ENCODE data around the gene SDS.
"Not testable (repeated sequence)": the region's sequence is repeated elsewhere in the genome, so short reads cannot be mapped to it uniquely, and the experiment has no call there.

SDS gene

GRCh38 chr12:113361574-113362370 is 41.9 kb downstream of the SDS start:
- Histone ChIP-seq H2BK5ac (ENCODE audit: low read length) (no peak overlapping the region), H3K18ac (ENCODE audit: low read length) (no peak overlapping the region), H4K5ac (ENCODE audit: low read length) (no peak overlapping the region), H3K23ac (ENCODE audit: low read length) (no peak overlapping the region), H3K4me2 (ENCODE audit: low read length) (no peak overlapping the region), H3K79me2 (ENCODE audit: control insufficient read depth, insufficient read depth, low read length) (peaks cover 2% of the 10 kb centered on the region), H3K4ac (ENCODE audit: low read depth, low read length) (no peak overlapping the region), H3K27ac (ENCODE audit: low read depth, low read length) (no peak overlapping the region), H3K79me1 (ENCODE audit: low read length) (peaks cover 13% of the 10 kb centered on the region), H3K4me1 (ENCODE audit: control insufficient read depth, low read depth, low read length) (peaks cover 5% of the 10 kb centered on the region), H3K36me3 (ENCODE audit: control insufficient read depth, insufficient read depth, low read length) (no peaks in the 10 kb centered on the region), H3K9ac (ENCODE audit: low read length) (no peak overlapping the region), H4K8ac (ENCODE audit: low read depth, low read length) (no peak overlapping the region), H3K27me3 (ENCODE audit: insufficient read depth, low read length, poor library complexity) (no peaks in the 10 kb centered on the region), H3K4me3 (ENCODE audit: low read length) (no peak overlapping the region), H2BK120ac (ENCODE audit: low read depth, low read length) (no peak overlapping the region), H2AK5ac (ENCODE audit: low read length) (no peak overlapping the region), H3K56ac (ENCODE audit: low read length) (no peak overlapping the region), H2BK15ac (replicated peaks; ENCODE audit: low read depth) (no peak overlapping the region)
- DNase-seq = no peak
- WGBS (ENCODE audit: extremely low coverage, insufficient coverage, low lambda C conversion rate) = no CpG with 5 or more reads among the region's 12 CpGs

DNA sequence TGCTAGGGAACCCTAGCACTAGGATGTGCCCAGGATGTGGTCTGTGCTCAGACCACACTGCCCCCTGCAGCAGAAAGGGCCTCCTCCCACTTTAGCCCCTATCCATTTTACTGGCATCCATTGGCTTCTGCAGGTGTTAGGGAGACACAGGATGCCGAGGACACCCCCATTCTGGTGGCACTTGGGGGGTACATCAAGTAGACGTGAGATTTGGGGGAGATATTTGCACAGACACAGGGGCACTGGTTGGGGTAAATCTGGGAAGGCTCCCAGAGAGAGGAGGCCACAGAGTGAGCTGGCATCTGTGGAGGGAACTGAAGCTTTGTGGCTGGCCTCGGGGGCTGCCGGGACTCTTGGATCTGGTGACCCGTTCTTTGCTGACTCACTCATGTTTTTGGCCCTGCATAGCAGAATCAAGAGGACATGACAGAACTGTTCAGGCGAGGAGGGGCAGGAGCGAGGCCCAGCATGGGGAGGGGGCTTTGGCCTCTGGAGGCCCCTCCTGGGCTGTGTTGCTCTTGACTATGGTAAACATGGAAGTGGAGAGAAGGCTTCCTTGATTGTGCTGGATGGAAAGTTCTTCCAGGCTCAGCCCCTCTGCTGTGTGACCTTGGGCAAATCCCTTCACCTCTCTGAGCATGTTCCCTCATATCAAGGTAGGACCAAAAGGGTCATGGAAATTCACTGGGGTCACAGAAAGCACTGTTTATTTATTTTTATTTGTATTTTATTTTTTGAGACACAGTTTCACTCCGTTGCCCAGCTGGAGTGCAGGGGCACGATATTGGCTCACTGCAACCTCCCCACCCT is 43.5 kb downstream of the SDS start:
- no peak overlapping the region for H3K4ac ChIP-seq (ENCODE audit: low read depth, low read length)
- DNase-seq = peak; percentile 16
- H4K8ac ChIP-seq (ENCODE audit: low read depth, low read length) = no peak overlapping the region
- peaks cover 2% of the 10 kb centered on the region for H3K79me2 ChIP-seq (ENCODE audit: control insufficient read depth, insufficient read depth, low read length)
- no peak overlapping the region for H3K4me3 ChIP-seq (ENCODE audit: low read length)
- no peak overlapping the region for H3K27ac ChIP-seq (ENCODE audit: low read depth, low read length)
- no CpG with 5 or more reads among the region's 9 CpGs for WGBS (ENCODE audit: extremely low coverage, insufficient coverage, low lambda C conversion rate)
- H3K4me1 ChIP-seq (ENCODE audit: control insufficient read depth, low read depth, low read length) = peaks cover 5% of the 10 kb centered on the region
- no peak overlapping the region for H3K18ac ChIP-seq (ENCODE audit: low read length)
- no peak overlapping the region for H3K4me2 ChIP-seq (ENCODE audit: low read length)
- H3K27me3 ChIP-seq (ENCODE audit: insufficient read depth, low read length, poor library complexity) = no peaks in the 10 kb centered on the region
- H3K56ac ChIP-seq (ENCODE audit: low read length) = no peak overlapping the region
- H3K9ac ChIP-seq (ENCODE audit: low read length) = no peak overlapping the region
- H2BK120ac ChIP-seq (ENCODE audit: low read depth, low read length) = no peak overlapping the region
- no peaks in the 10 kb centered on the region for H3K36me3 ChIP-seq (ENCODE audit: control insufficient read depth, insufficient read depth, low read length)
- H3K23ac ChIP-seq (ENCODE audit: low read length) = no peak overlapping the region
- peaks cover 13% of the 10 kb centered on the region for H3K79me1 ChIP-seq (ENCODE audit: low read length)
- no peak overlapping the region for H4K5ac ChIP-seq (ENCODE audit: low read length)
- H2BK15ac ChIP-seq (replicated peaks; ENCODE audit: low read depth) = no peak overlapping the region
- no peak overlapping the region for H2BK5ac ChIP-seq (ENCODE audit: low read length)
- H2AK5ac ChIP-seq (ENCODE audit: low read length) = no peak overlapping the region

DNA sequence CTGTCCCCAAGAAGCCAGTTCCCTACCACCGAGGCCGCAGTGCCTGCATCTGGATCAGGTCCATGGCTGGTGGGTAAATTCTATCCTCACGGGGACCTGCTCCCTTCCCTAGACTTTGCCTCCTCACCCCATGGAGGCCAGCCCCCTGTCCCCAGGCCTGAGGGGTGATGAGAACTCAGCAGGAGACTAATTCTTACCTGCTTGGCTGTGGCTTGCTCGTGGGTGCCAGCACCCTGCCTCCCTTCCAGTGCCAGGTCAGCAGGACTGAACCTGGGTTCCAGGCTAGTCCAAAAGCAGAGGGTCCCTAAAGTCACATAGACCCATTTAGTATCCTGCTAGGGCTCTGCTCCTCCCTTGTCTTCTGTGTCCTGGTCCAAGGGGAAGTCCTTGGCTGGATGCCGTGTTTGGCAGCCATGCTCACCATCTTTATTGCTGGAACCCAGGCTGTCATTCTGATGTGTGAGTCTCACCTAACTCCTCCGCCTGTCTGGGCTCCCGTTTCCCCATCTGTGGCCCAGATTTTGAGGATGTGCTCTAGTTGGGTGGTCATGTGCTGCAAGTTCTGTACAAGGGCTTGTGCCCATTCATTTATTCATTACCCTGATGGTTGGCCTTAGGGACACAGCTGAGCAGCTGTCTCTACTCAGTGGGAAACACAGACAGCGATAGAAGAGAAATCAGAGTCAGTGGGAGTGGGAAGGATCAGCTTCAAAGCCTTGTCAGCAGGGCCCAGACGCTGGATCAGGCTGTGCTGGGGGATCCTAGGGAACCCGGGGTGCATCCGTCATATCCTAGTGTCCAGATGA is 44.4 kb downstream of the SDS start:
- H3K56ac ChIP-seq (ENCODE audit: low read length) = peak overlapping the region; percentile 95
- H2BK120ac ChIP-seq (ENCODE audit: low read depth, low read length) = no peak overlapping the region
- peaks cover 2% of the 10 kb centered on the region for H3K79me2 ChIP-seq (ENCODE audit: control insufficient read depth, insufficient read depth, low read length)
- peak overlapping the region; percentile 87 for H3K9ac ChIP-seq (ENCODE audit: low read length)
- no peaks in the 10 kb centered on the region for H3K27me3 ChIP-seq (ENCODE audit: insufficient read depth, low read length, poor library complexity)
- H4K8ac ChIP-seq (ENCODE audit: low read depth, low read length) = no peak overlapping the region
- H2BK5ac ChIP-seq (ENCODE audit: low read length) = no peak overlapping the region
- H3K23ac ChIP-seq (ENCODE audit: low read length) = peak overlapping the region; percentile 24
- no peak overlapping the region for H2AK5ac ChIP-seq (ENCODE audit: low read length)
- WGBS (ENCODE audit: extremely low coverage, insufficient coverage, low lambda C conversion rate) = no CpG with 5 or more reads among the region's 11 CpGs
- no peak overlapping the region for H2BK15ac ChIP-seq (replicated peaks; ENCODE audit: low read depth)
- H3K4ac ChIP-seq (ENCODE audit: low read depth, low read length) = no peak overlapping the region
- no peak overlapping the region for H3K18ac ChIP-seq (ENCODE audit: low read length)
- peaks cover 5% of the 10 kb centered on the region for H3K4me1 ChIP-seq (ENCODE audit: control insufficient read depth, low read depth, low read length)
- no peak overlapping the region for H4K5ac ChIP-seq (ENCODE audit: low read length)
- peak overlapping the region; percentile 93 for H3K4me2 ChIP-seq (ENCODE audit: low read length)
- peak overlapping the region; percentile 80 for H3K4me3 ChIP-seq (ENCODE audit: low read length)
- DNase-seq = no peak
- H3K79me1 ChIP-seq (ENCODE audit: low read length) = peaks cover 13% of the 10 kb centered on the region
- H3K36me3 ChIP-seq (ENCODE audit: control insufficient read depth, insufficient read depth, low read length) = no peaks in the 10 kb centered on the region
- no peak overlapping the region for H3K27ac ChIP-seq (ENCODE audit: low read depth, low read length)

DNA sequence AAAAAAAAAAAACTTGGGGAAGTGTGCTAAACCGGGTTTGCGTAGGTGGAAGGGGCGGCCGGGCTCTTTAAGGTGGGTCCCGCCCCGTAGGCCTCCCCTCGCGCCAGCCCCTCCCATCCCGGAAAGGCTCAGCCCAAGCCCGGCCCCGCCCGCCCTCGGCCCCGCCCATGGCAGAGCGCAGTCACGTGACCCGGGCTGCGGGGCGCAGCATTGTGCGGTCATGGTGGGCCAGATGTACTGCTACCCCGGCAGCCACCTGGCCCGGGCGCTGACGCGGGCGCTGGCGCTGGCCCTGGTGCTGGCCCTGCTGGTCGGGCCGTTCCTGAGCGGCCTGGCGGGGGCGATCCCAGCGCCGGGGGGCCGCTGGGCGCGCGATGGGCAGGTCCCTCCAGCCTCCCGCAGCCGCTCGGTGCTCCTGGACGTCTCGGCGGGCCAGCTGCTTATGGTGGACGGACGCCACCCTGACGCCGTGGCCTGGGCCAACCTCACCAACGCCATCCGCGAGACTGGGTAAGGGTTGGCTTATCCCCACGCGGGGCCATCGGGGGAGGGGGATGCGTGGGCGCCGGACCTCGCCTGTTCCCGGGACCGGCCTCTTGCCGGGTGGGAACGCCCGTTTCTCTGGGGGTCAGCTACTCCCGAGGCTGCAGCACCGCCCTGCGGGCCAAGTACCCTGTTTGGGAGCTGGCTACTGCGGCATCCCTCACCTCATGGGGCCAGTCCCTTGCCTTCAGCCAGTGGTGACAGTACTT is 45.1 kb downstream of the SDS start, which contains the start of gene PLBD2:
TSS of gene PLBD2 (plus strand) at position 207 of the 752 bp plus-strand sequence. CDS start at position 221, 14 bp downstream.
- H2BK5ac ChIP-seq (ENCODE audit: low read length) = no peak within 1 kb of the TSS

DNA sequence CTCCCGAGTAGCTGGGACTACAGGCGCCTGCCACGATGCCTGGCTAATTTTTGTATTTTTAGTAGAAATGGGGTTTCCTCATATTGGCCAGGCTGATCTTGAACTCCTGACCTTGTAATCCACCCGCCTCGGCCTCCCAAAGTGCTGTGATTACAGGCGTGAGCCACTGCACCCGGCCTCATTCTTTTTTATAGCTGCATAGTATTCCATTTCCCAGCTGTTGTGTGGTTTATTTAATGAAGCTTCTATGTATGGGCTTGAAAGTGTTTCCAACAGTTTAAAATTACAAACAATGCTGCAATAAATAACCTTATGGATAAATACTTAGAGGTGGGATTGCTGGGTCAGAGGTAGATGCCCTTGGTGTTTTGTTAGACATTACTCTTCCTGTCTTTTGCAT is 49.5 kb downstream of the SDS start:
- not testable (repeated sequence) for H4K5ac ChIP-seq (ENCODE audit: low read length); H3K36me3 ChIP-seq (ENCODE audit: control insufficient read depth, insufficient read depth, low read length); H3K79me1 ChIP-seq (ENCODE audit: low read length); H3K27ac ChIP-seq (ENCODE audit: low read depth, low read length); H3K9ac ChIP-seq (ENCODE audit: low read length); H3K4me2 ChIP-seq (ENCODE audit: low read length); H4K8ac ChIP-seq (ENCODE audit: low read depth, low read length); H3K23ac ChIP-seq (ENCODE audit: low read length); H2BK120ac ChIP-seq (ENCODE audit: low read depth, low read length); H3K79me2 ChIP-seq (ENCODE audit: control insufficient read depth, insufficient read depth, low read length); H3K56ac ChIP-seq (ENCODE audit: low read length); H3K18ac ChIP-seq (ENCODE audit: low read length); H3K4me1 ChIP-seq (ENCODE audit: control insufficient read depth, low read depth, low read length); DNase-seq; H3K4me3 ChIP-seq (ENCODE audit: low read length); H2BK5ac ChIP-seq (ENCODE audit: low read length); H2BK15ac ChIP-seq (replicated peaks; ENCODE audit: low read depth); H2AK5ac ChIP-seq (ENCODE audit: low read length); H3K27me3 ChIP-seq (ENCODE audit: insufficient read depth, low read length, poor library complexity); H3K4ac ChIP-seq (ENCODE audit: low read depth, low read length)
- no CpG with 5 or more reads among the region's 7 CpGs for WGBS (ENCODE audit: extremely low coverage, insufficient coverage, low lambda C conversion rate)

More for the DNA sequence above, 45.1 kb downstream of the SDS start, which contains the start of gene PLBD2:
- no peak within 1 kb of the TSS for H4K5ac ChIP-seq (ENCODE audit: low read length)
- H3K4me2 ChIP-seq (ENCODE audit: low read length) = peak within 1 kb of the TSS; percentile 93
- H3K9ac ChIP-seq (ENCODE audit: low read length) = peak within 1 kb of the TSS; percentile 87
- no peak within 1 kb of the TSS for H2BK120ac ChIP-seq (ENCODE audit: low read depth, low read length)
- WGBS (ENCODE audit: extremely low coverage, insufficient coverage, low lambda C conversion rate) = no CpG with 5 or more reads among the region's 67 CpGs
- no peak within 1 kb of the TSS for H3K4ac ChIP-seq (ENCODE audit: low read depth, low read length)
- H3K27ac ChIP-seq (ENCODE audit: low read depth, low read length) = no peak within 1 kb of the TSS
- H2BK15ac ChIP-seq (replicated peaks; ENCODE audit: low read depth) = no peak within 1 kb of the TSS
- peaks cover 13% of the 10 kb centered on the region for H3K79me1 ChIP-seq (ENCODE audit: low read length)
- no peak within 1 kb of the TSS for H4K8ac ChIP-seq (ENCODE audit: low read depth, low read length)
- peak within 1 kb of the TSS; percentile 51 for H3K18ac ChIP-seq (ENCODE audit: low read length)
- peak within 1 kb of the TSS; percentile 24 for H3K23ac ChIP-seq (ENCODE audit: low read length)
- H3K27me3 ChIP-seq (ENCODE audit: insufficient read depth, low read length, poor library complexity) = no peaks in the 10 kb centered on the region
- peak within 1 kb of the TSS; percentile 95 for H3K56ac ChIP-seq (ENCODE audit: low read length)
- H3K79me2 ChIP-seq (ENCODE audit: control insufficient read depth, insufficient read depth, low read length) = peaks cover 2% of the 10 kb centered on the region
- no peaks in the 10 kb centered on the region for H3K36me3 ChIP-seq (ENCODE audit: control insufficient read depth, insufficient read depth, low read length)
- peak within 1 kb of the TSS; percentile 80 for H3K4me3 ChIP-seq (ENCODE audit: low read length)
- DNase-seq = peak; percentile 97
- peaks cover 5% of the 10 kb centered on the region for H3K4me1 ChIP-seq (ENCODE audit: control insufficient read depth, low read depth, low read length)
- no peak within 1 kb of the TSS for H2AK5ac ChIP-seq (ENCODE audit: low read length)
